H1 (cell line): ENCODE data around the gene EEIG1. TPM values are rescaled to one million over a fixed set of nuclear protein-coding genes. Genes with fewer than 3 reads are reported as not detected.

ENCODE experiments used
- CTCF ChIA-PET: fragments of 300-600 bp; sonication (Branson Sonifier 250); formaldehyde crosslinking; loops from one replicate; lab custom pipeline; 2021; ENCODE audit not compliant: partially characterized antibody; lab: Charles Lee
- POLR2A ChIA-PET: fragments of 300-600 bp; sonication (Branson Sonifier 250); formaldehyde crosslinking; loops from one replicate; lab custom pipeline; 2021; ENCODE audit warnings: inconsistent platforms; ENCODE audit not compliant: partially characterized antibody; lab: Charles Lee
- DNase-seq, 2 experiments: peaks; one replicate each; pipeline versions ENCODE4 v3.0.0 to v3.0.0-alpha.2; 2010 to 2022; ENCODE audit warnings: low spot score in 2 of 2, low read depth in 1 of 2, mixed read lengths in 1 of 2
- FAIRE-seq: peaks from 2 replicates; lab custom pipeline; 2011; peaks lifted over from hg19 to GRCh38; lab: Jason Lieb, UNC
- H2AFZ ChIP-seq: 2 replicates; pipeline ENCODE4 v1.8.1; 2012; ENCODE audit warnings: low read length, inconsistent platforms
- H2AK5ac ChIP-seq: 2 replicates; pipeline ENCODE4 v1.6.1; 2013; ENCODE audit warnings: low read depth, low read length
- H2BK120ac ChIP-seq: replicated peaks from 2 replicates; pipeline ENCODE3; 2013; ENCODE audit warnings: low read depth, low read length, inconsistent platforms
- H2BK12ac ChIP-seq: 2 replicates; pipeline ENCODE4 v1.6.1; 2013; ENCODE audit warnings: low read depth, low read length
- H2BK15ac ChIP-seq: 2 replicates; pipeline ENCODE4 v1.6.1; 2013; ENCODE audit warnings: low read length
- H2BK20ac ChIP-seq: 2 replicates; pipeline ENCODE4 v1.6.1; 2013; ENCODE audit warnings: low read length
- H2BK5ac ChIP-seq: 2 replicates; pipeline ENCODE4 v1.6.1; 2013; ENCODE audit warnings: low read depth, low read length
- H3K14ac ChIP-seq: 2 replicates; pipeline ENCODE4 v1.6.1; 2013; ENCODE audit warnings: inconsistent platforms; ENCODE audit not compliant: insufficient read length
- H3K18ac ChIP-seq: 2 replicates; pipeline ENCODE4 v1.6.1; 2013; ENCODE audit warnings: low read length; ENCODE audit errors: extremely low read depth
- H3K23ac ChIP-seq: 2 replicates; pipeline ENCODE4 v1.6.1; 2013; ENCODE audit warnings: inconsistent platforms; ENCODE audit not compliant: insufficient read length
- H3K23me2 ChIP-seq: 2 replicates; pipeline ENCODE4 v1.6.1; 2013; ENCODE audit warnings: low read depth, low read length
- H3K27ac ChIP-seq: 2 replicates; pipeline ENCODE4 v1.6.1; 2011; ENCODE audit warnings: low read depth, low read length, inconsistent platforms
- H3K27me3 ChIP-seq, 4 experiments: replicated peaks in 1 of 4; 1 replicate in 1 of 4; 2 replicates in 3 of 4; pipeline versions ENCODE4 v1.6.1 to v1.8.1; 2011 to 2013; ENCODE audit warnings: low read length in 3 of 4, mild to moderate bottlenecking in 3 of 4, inconsistent platforms in 2 of 4, mixed read lengths in 2 of 4, moderate library complexity in 1 of 4; ENCODE audit not compliant: control insufficient read depth in 3 of 4, insufficient read depth in 3 of 4; ENCODE audit errors: extremely low read depth in 1 of 4
- H3K36me3 ChIP-seq, 4 experiments: 2 replicates each; pipeline versions ENCODE4 v1.6.1 to v1.8.1; 2011 to 2013; ENCODE audit warnings: mild to moderate bottlenecking in 4 of 4, low read length in 3 of 4, moderate library complexity in 2 of 4, control low read depth in 1 of 4, inconsistent platforms in 1 of 4; ENCODE audit not compliant: insufficient read depth in 4 of 4, control insufficient read depth in 2 of 4
- H3K4ac ChIP-seq: replicated peaks from 2 replicates; pipeline ENCODE3; 2013; ENCODE audit warnings: low read length, low read depth, mixed read lengths, inconsistent platforms; ENCODE audit not compliant: insufficient read length
- H3K4me1 ChIP-seq, 4 experiments: replicated peaks in 1 of 4; 1 replicate in 1 of 4; 2 replicates in 3 of 4; pipeline versions ENCODE4 v1.6.1 to v1.8.1; 2011 to 2013; ENCODE audit warnings: low read length in 3 of 4, inconsistent platforms in 2 of 4, mixed read lengths in 1 of 4; ENCODE audit not compliant: insufficient read depth in 4 of 4, control insufficient read depth in 3 of 4
- H3K4me2 ChIP-seq, 2 experiments: 2 replicates each; pipeline versions ENCODE4 v1.6.1 to v1.8.1; 2011 to 2013; ENCODE audit warnings: low read depth in 2 of 2, low read length in 2 of 2, control low read depth in 1 of 2, inconsistent platforms in 1 of 2, mild to moderate bottlenecking in 1 of 2; ENCODE audit not compliant: insufficient read depth in 1 of 2
- H3K4me3 ChIP-seq, 4 experiments: fragments of 200-600, 300-600 bp in 1 of 4; sonication (generic), shearing (Covaris generic), sonication (Bioruptor Twin) in 1 of 4; 2 replicates each; pipeline versions ENCODE4 v1.5.1 to v1.8.1; 2011 to 2016; ENCODE audit warnings: low read length in 4 of 4, low read depth in 3 of 4, control low read depth in 2 of 4, inconsistent platforms in 2 of 4, mild to moderate bottlenecking in 2 of 4, mixed read lengths in 1 of 4, moderate library complexity in 1 of 4; ENCODE audit not compliant: insufficient read depth in 2 of 4; ENCODE audit errors: extremely low read depth in 1 of 4
- H3K56ac ChIP-seq: replicated peaks from 2 replicates; pipeline ENCODE3; 2013; ENCODE audit warnings: low read depth, mild to moderate bottlenecking, mixed read lengths, low read length, inconsistent platforms; ENCODE audit not compliant: insufficient read length
- H3K79me1 ChIP-seq: 2 replicates; pipeline ENCODE4 v1.6.1; 2013; ENCODE audit warnings: low read depth, low read length, control low read depth
- H3K79me2 ChIP-seq, 2 experiments: 2 replicates each; pipeline versions ENCODE4 v1.6.1 to v1.8.1; 2012 to 2013; ENCODE audit warnings: low read length in 2 of 2, mild to moderate bottlenecking in 2 of 2, inconsistent platforms in 1 of 2; ENCODE audit not compliant: insufficient read depth in 2 of 2, control insufficient read depth in 1 of 2
- H3K9ac ChIP-seq, 4 experiments: replicated peaks in 1 of 4; 1 replicate in 1 of 4; 2 replicates in 3 of 4; pipeline versions ENCODE4 v1.6.1 to v1.8.1; 2011 to 2013; ENCODE audit warnings: low read depth in 3 of 4, low read length in 3 of 4, control low read depth in 2 of 4, mild to moderate bottlenecking in 2 of 4, moderate library complexity in 2 of 4, inconsistent platforms in 1 of 4; ENCODE audit errors: extremely low read depth in 1 of 4
- H3K9me3 ChIP-seq, 2 experiments: 2 replicates each; pipeline versions ENCODE4 v1.6.1 to v1.8.1; 2012 to 2013; ENCODE audit warnings: mild to moderate bottlenecking in 2 of 2, moderate library complexity in 2 of 2, control low read depth in 1 of 2, inconsistent platforms in 1 of 2, low read depth in 1 of 2, low read length in 1 of 2, mixed read lengths in 1 of 2; ENCODE audit not compliant: insufficient read depth in 2 of 2
- H4K20me1 ChIP-seq, 2 experiments: replicated peaks in 1 of 2; 2 replicates each; pipeline versions ENCODE3 to v1.8.1; 2011 to 2013; ENCODE audit warnings: inconsistent platforms in 2 of 2, low read length in 2 of 2, mild to moderate bottlenecking in 1 of 2; ENCODE audit not compliant: insufficient read depth in 2 of 2, control insufficient read depth in 1 of 2
- H4K5ac ChIP-seq: 2 replicates; pipeline ENCODE4 v1.6.1; 2013; ENCODE audit warnings: low read length, low read depth, mixed read lengths, inconsistent platforms; ENCODE audit not compliant: insufficient read length
- H4K8ac ChIP-seq: 2 replicates; pipeline ENCODE4 v1.8.0; 2013; ENCODE audit warnings: mild to moderate bottlenecking, moderate library complexity, low read length, inconsistent platforms; ENCODE audit not compliant: insufficient read depth; ENCODE audit errors: extremely low read depth
- H4K91ac ChIP-seq: replicated peaks from 2 replicates; pipeline ENCODE3; 2013; ENCODE audit warnings: low read length, mixed read lengths, inconsistent platforms; ENCODE audit not compliant: insufficient read length
- CBX5 ChIP-seq: fragments of 300-800, 300-1000 bp; sonication (generic); IDR thresholded peaks from 2 replicates; pipeline ENCODE4 v1.7.1; 2016; ENCODE audit warnings: antibody characterized with exemption, low read length, low read depth
- CREB1 ChIP-seq: IDR thresholded peaks from 2 replicates; pipeline ENCODE4 v1.6.1; 2012; ENCODE audit warnings: inconsistent platforms
- CTBP2 ChIP-seq: IDR thresholded peaks from 2 replicates; pipeline ENCODE4 v1.7.0; 2011; ENCODE audit warnings: borderline replicate concordance, mild to moderate bottlenecking, moderate library complexity, mixed read lengths, low read length; ENCODE audit not compliant: insufficient read depth, insufficient read length
- EGR1 ChIP-seq: IDR thresholded peaks from 2 replicates; pipeline ENCODE4 v1.6.1; 2011; ENCODE audit warnings: low read depth, low read length, borderline replicate concordance
- HDAC2 ChIP-seq, 2 experiments: fragments of 300-600 bp in 1 of 2; sonication (generic) in 1 of 2; IDR thresholded peaks; 2 replicates each; pipeline ENCODE4 v1.6.1; 2011 to 2012; ENCODE audit warnings: low read depth in 2 of 2, low read length in 2 of 2, mild to moderate bottlenecking in 2 of 2, moderate library complexity in 2 of 2, borderline replicate concordance in 1 of 2, inconsistent platforms in 1 of 2
- NANOG ChIP-seq: IDR thresholded peaks from 2 replicates; pipeline ENCODE4 v1.6.1; 2011; ENCODE audit warnings: low read length, low read depth, mild to moderate bottlenecking, inconsistent platforms; ENCODE audit not compliant: insufficient read depth, poor library complexity, severe bottlenecking
- POLR2AphosphoS5 ChIP-seq: IDR thresholded peaks from 2 replicates; pipeline ENCODE4 v1.6.1; 2011; ENCODE audit warnings: low read depth, low read length
- RFX5 ChIP-seq: IDR thresholded peaks from 2 replicates; pipeline ENCODE4 v1.6.1; 2011; ENCODE audit warnings: low read depth, low read length, improper control_type of control experiment, borderline replicate concordance
- SIX5 ChIP-seq: IDR thresholded peaks from 2 replicates; pipeline ENCODE4 v1.6.1; 2011; ENCODE audit warnings: mild to moderate bottlenecking, low read depth, low read length
- SP2 ChIP-seq: IDR thresholded peaks from 2 replicates; pipeline ENCODE4 v1.6.1; 2012; ENCODE audit warnings: mild to moderate bottlenecking, low read length, inconsistent platforms
- SRF ChIP-seq: IDR thresholded peaks from 2 replicates; pipeline ENCODE4 v1.6.1; 2011; ENCODE audit warnings: mild to moderate bottlenecking, low read depth, low read length, moderate library complexity
- TAF1 ChIP-seq: IDR thresholded peaks from 2 replicates; pipeline ENCODE4 v1.6.1; 2011; ENCODE audit warnings: mild to moderate bottlenecking, low read depth, low read length
- WGBS, 2 experiments: shearing (Covaris generic) in 1 of 2; methylation state at CpG; one replicate each; pipeline versions ENCODE4 v1.1.6 to v1.1.7; 2013 to 2015; ENCODE audit warnings: low lambda C conversion rate in 2 of 2, mixed read lengths in 2 of 2, inconsistent platforms in 1 of 2, low coverage in 1 of 2, missing lambda C conversion rate in 1 of 2; ENCODE audit not compliant: insufficient replicate concordance in 2 of 2, insufficient coverage in 1 of 2, insufficient read length in 1 of 2; ENCODE audit errors: extremely low coverage in 1 of 2, missing lambda C conversion rate in 1 of 2; 5-methylcytosine and 5-hydroxymethylcytosine counted together
- polyA plus RNA-seq, 7 experiments: library from polyadenylated mRNA; depleted of rRNA in 3 of 7; stranded (reverse) in 5 of 7; unstranded in 2 of 7; fragments of >200 nt in 5 of 7; fragments of 200-250 nt in 2 of 7; gene quantifications; 1 replicate in 5 of 7; 2 replicates in 1 of 7; 4 replicates in 1 of 7; pipeline versions ENCODE4 v1.2.1 to v1.2.3, GENCODE V29; 2011 to 2013; ENCODE audit warnings: missing spikeins in 2 of 7, mixed read lengths in 2 of 7
- total RNA-seq: library from RNA; stranded (reverse); fragmentation: NEBNext Ultra II Directional; extraction: Animal tissue kit (Norgen Biotek cat#: 25700); gene quantifications from 2 replicates; pipeline ENCODE4 v1.2.1, GENCODE V29; 2021

The EEIG1 gene
- total and polyA plus RNA-seq, 2 of the 8 experiments (the other 6 are each of a cell fraction or from before 2014, with no cell fraction given) = 29.8 to 50.8 TPM

- Histone ChIP-seq H3K9ac (no peak overlapping the region), H2BK12ac (no peak overlapping the region), H2AFZ (no peak overlapping the region), H3K23ac (no peak overlapping the region), H4K5ac (no peak overlapping the region), H3K23me2 (no peaks in the 10 kb centered on the region; the same call in 1 of the 2 replicates), H4K91ac (no peak overlapping the region), H3K27me3 (no peaks in the 10 kb centered on the region; a peak in 1 of 7 replicates), H3K56ac (no peak overlapping the region), H3K18ac (no peak overlapping the region), H3K36me3 (no peaks in the 10 kb centered on the region), H2AK5ac (no peak overlapping the region), H3K4ac (no peak overlapping the region), H3K4me3 (no peak overlapping the region), H3K79me1 (peaks cover 2% of the 10 kb centered on the region; the same call in 1 of the 2 replicates), H3K4me2 (no peak overlapping the region), H3K79me2 (peaks cover 0 to under 1% of the 10 kb centered on the region in 2 experiments; a peak in 1 of 4 replicates), H2BK15ac (no peak overlapping the region; the same call in 1 of the 2 replicates), H3K14ac (no peak overlapping the region), H3K4me1 (peaks cover 0 to 11% (median 8%) of the 10 kb centered on the region in 4 experiments; a peak in 6 of 7 replicates), H2BK5ac (no peak overlapping the region), H2BK120ac (no peak overlapping the region), H4K8ac (no peak overlapping the region), H3K9me3 (no peaks in the 10 kb centered on the region), H3K27ac (no peak overlapping the region), H2BK20ac (no peak overlapping the region), H4K20me1 (peaks cover 0 to under 1% of the 10 kb centered on the region in 2 experiments)
- DNase-seq = no peak
- TF ChIP-seq CREB1 = no peak
- TF ChIP-seq TAF1 = no peak
- no peak for TF ChIP-seq RFX5
- no peak for TF ChIP-seq SRF
- TF ChIP-seq CBX5 = no peak
- TF ChIP-seq POLR2AphosphoS5 = no peak
- no peak for TF ChIP-seq HDAC2 (IDR thresholded peaks at IDR 0.05; ENCODE audit: borderline replicate concordance in 1 of 2, low read depth in 2 of 2, low read length in 2 of 2)
- TF ChIP-seq SIX5 = no peak
- no peak for TF ChIP-seq CTBP2
- TF ChIP-seq EGR1 = no peak
- no peak for TF ChIP-seq NANOG
- no peak for TF ChIP-seq SP2
- no peak for FAIRE-seq
- ChIA-PET POLR2A (interaction anchor here (0.7 to 0.9 kb wide), 2 partner anchors 46 to 82 kb away, joined by 3 read pairs; partner anchors contain the start of gene NAIF1), CTCF (interaction anchor here (0.7 to 3.8 kb wide), 7 partner anchors 11 to 133 kb away, joined by 3 to 16 read pairs (median 4); no protein-coding TSS in a partner anchor)
- WGBS, 2 experiments = 89% methylated on average over 3 of the region's 3 CpGs; no CpG with 5 or more reads in 1 of the 2 experiments
Observed at GRCh38 chr9:127985011-127985410, 4.2 kb upstream of the EEIG1 start.
